Large intestine (tissue), 3 donors: ENCODE data around the gene PLCXD1. TPM values are rescaled to one million over a fixed set of nuclear protein-coding genes. Genes with fewer than 3 reads are reported as not detected.
"Not testable (repeated sequence)": the region's sequence is repeated elsewhere in the genome, so short reads cannot be mapped to it uniquely, and the experiment has no call there.

ENCODE experiments used
- DNase-seq, 2 donors: peaks; one replicate each; pipeline versions ENCODE4 v3.0.0 to v3.0.0-alpha.2; 2013
- H3K27ac ChIP-seq: one replicate; pipeline ENCODE4 v1.5.1; 2013; ENCODE audit warnings: low read length
- H3K27me3 ChIP-seq: 2 replicates; pipeline ENCODE4 v1.6.1; 2013; ENCODE audit warnings: low read length; ENCODE audit not compliant: control insufficient read depth, insufficient read depth
- H3K36me3 ChIP-seq: 2 replicates; pipeline ENCODE4 v1.6.1; 2013; ENCODE audit warnings: low read length; ENCODE audit not compliant: control insufficient read depth, insufficient read depth
- H3K4me1 ChIP-seq: one replicate; pipeline ENCODE4 v1.6.1; 2013; ENCODE audit warnings: low read length; ENCODE audit not compliant: control insufficient read depth, insufficient read depth
- H3K4me3 ChIP-seq: one replicate; pipeline ENCODE4 v1.5.1; 2013; ENCODE audit warnings: low read length
- H3K9me3 ChIP-seq: one replicate; pipeline ENCODE4 v1.6.1; 2013; ENCODE audit warnings: mild to moderate bottlenecking, low read depth, low read length, moderate library complexity; ENCODE audit not compliant: control insufficient read depth
- WGBS: methylation state at CpG from one replicate; pipeline ENCODE4 v1.1.5; 2013; ENCODE audit warnings: low lambda C conversion rate; ENCODE audit not compliant: insufficient coverage; 5-methylcytosine and 5-hydroxymethylcytosine counted together
- polyA plus RNA-seq: library from polyadenylated mRNA; unstranded; fragments of 120-200 nt; gene quantifications from one replicate; pipeline ENCODE4 v1.2.1, GENCODE V29; 2013

The PLCXD1 gene
- polyA plus RNA-seq, 1 donor: 36.4 TPM

GRCh38 chrX:330141-330725 lies 49.1 kb downstream of the PLCXD1 start:
- H3K4me1 ChIP-seq, H3K27ac ChIP-seq, H3K4me3 ChIP-seq, DNase-seq, H3K36me3 ChIP-seq: not testable (repeated sequence)
- no CpG with 5 or more reads among the region's 29 CpGs for WGBS
- H3K9me3 ChIP-seq: peaks cover 26% of the 10 kb centered on the region
- H3K27me3 ChIP-seq: peaks cover 24% of the 10 kb centered on the region

- Histone ChIP-seq H3K27ac (no peak overlapping the region), H3K4me3 (no peak overlapping the region), H3K4me1 (peaks cover 3% of the 10 kb centered on the region), H3K9me3 (peaks cover 31% of the 10 kb centered on the region), H3K36me3 (peaks cover 11% of the 10 kb centered on the region), H3K27me3 (peaks cover 24% of the 10 kb centered on the region)
- no CpG with 5 or more reads among the region's 28 CpGs for WGBS
- DNase-seq: no peak
These were observed 49.6 kb downstream of the PLCXD1 start for GRCh38 chrX:330726-331150.

- peak in 1 of 2 donors; percentile 21 for DNase-seq
- peaks cover 24% of the 10 kb centered on the region for H3K27me3 ChIP-seq
- H3K36me3 ChIP-seq: peaks cover 14% of the 10 kb centered on the region
- H3K4me3 ChIP-seq: no peak overlapping the region
- WGBS: 7% methylated on average over 2 of the region's 51 CpGs
- peaks cover 3% of the 10 kb centered on the region for H3K4me1 ChIP-seq
- H3K27ac ChIP-seq: no peak overlapping the region
- peaks cover 36% of the 10 kb centered on the region for H3K9me3 ChIP-seq
These were observed 50.1 kb downstream of the PLCXD1 start for GRCh38 chrX:331151-331824.

GRCh38 chrX:331825-332495 lies 50.8 kb downstream of the PLCXD1 start:
- DNase-seq: no peak
- Histone ChIP-seq H3K9me3 (peaks cover 40% of the 10 kb centered on the region), H3K27ac (no peak overlapping the region), H3K4me1 (peaks cover 3% of the 10 kb centered on the region), H3K36me3 (peaks cover 15% of the 10 kb centered on the region), H3K27me3 (peaks cover 24% of the 10 kb centered on the region), H3K4me3 (no peak overlapping the region)
- 17% methylated on average over 3 of the region's 35 CpGs for WGBS

GRCh38 chrX:332496-332860 lies 51.3 kb downstream of the PLCXD1 start:
- Histone ChIP-seq H3K4me1 (peaks cover 3% of the 10 kb centered on the region), H3K27me3 (peaks cover 24% of the 10 kb centered on the region), H3K36me3 (peaks cover 18% of the 10 kb centered on the region), H3K4me3 (no peak overlapping the region), H3K9me3 (peaks cover 44% of the 10 kb centered on the region), H3K27ac (no peak overlapping the region)
- no peak for DNase-seq
- no CpG with 5 or more reads among the region's 23 CpGs for WGBS

GRCh38 chrX:332916-333610 lies 51.9 kb downstream of the PLCXD1 start:
- H3K9me3 ChIP-seq: peaks cover 48% of the 10 kb centered on the region
- H3K27me3 ChIP-seq: peaks cover 24% of the 10 kb centered on the region
- WGBS: no CpG with 5 or more reads among the region's 33 CpGs
- H3K4me3 ChIP-seq: no peak overlapping the region
- H3K4me1 ChIP-seq: peaks cover 3% of the 10 kb centered on the region
- peaks cover 24% of the 10 kb centered on the region for H3K36me3 ChIP-seq
- DNase-seq: no peak
- no peak overlapping the region for H3K27ac ChIP-seq

- no peak overlapping the region for H3K4me3 ChIP-seq
- no peak for DNase-seq
- no peak overlapping the region for H3K27ac ChIP-seq
- WGBS: no CpG with 5 or more reads among the region's 51 CpGs
- peaks cover 3% of the 10 kb centered on the region for H3K4me1 ChIP-seq
- peaks cover 28% of the 10 kb centered on the region for H3K36me3 ChIP-seq
- peaks cover 55% of the 10 kb centered on the region for H3K9me3 ChIP-seq
- peaks cover 24% of the 10 kb centered on the region for H3K27me3 ChIP-seq
These were observed 52.6 kb downstream of the PLCXD1 start for GRCh38 chrX:333611-334311.

GRCh38 chrX:334331-334891 lies 53.2 kb downstream of the PLCXD1 start:
- H3K36me3 ChIP-seq: peaks cover 32% of the 10 kb centered on the region
- H3K9me3 ChIP-seq: peaks cover 59% of the 10 kb centered on the region
- H3K4me1 ChIP-seq: peaks cover 3% of the 10 kb centered on the region
- peaks cover 24% of the 10 kb centered on the region for H3K27me3 ChIP-seq
- H3K27ac ChIP-seq: no peak overlapping the region
- WGBS: no CpG with 5 or more reads among the region's 53 CpGs
- DNase-seq: no peak
- no peak overlapping the region for H3K4me3 ChIP-seq

- DNase-seq: no peak
- Histone ChIP-seq H3K4me3 (no peak overlapping the region), H3K27me3 (peaks cover 23% of the 10 kb centered on the region), H3K27ac (no peak overlapping the region), H3K9me3 (peaks cover 59% of the 10 kb centered on the region), H3K36me3 (peaks cover 32% of the 10 kb centered on the region), H3K4me1 (peaks cover 3% of the 10 kb centered on the region)
- WGBS: no CpG with 5 or more reads among the region's 47 CpGs
These were observed 54.0 kb downstream of the PLCXD1 start for GRCh38 chrX:334971-335757.
